ENCODE measurements around the gene SHKBP1.
A peak's percentile ranks its signal among the peaks of the same experiment; 100 is the strongest.

Gene SHKBP1

GRCh38 chr19:40599902-40600569, 23.4 kb downstream of the SHKBP1 start:
- H3K4me3 Mint-ChIP-seq: peak overlapping the region; percentile 73
- H3K36me3 Mint-ChIP-seq: no peaks in the 10 kb centered on the region
- H3K4me1 Mint-ChIP-seq (ENCODE audit: low read depth): peaks cover 46% of the 10 kb centered on the region
- peaks cover 14% of the 10 kb centered on the region for H3K27me3 Mint-ChIP-seq
- H3K9me3 Mint-ChIP-seq (ENCODE audit: low read depth): no peaks in the 10 kb centered on the region
- H3K27ac Mint-ChIP-seq: no peak overlapping the region

DNA sequence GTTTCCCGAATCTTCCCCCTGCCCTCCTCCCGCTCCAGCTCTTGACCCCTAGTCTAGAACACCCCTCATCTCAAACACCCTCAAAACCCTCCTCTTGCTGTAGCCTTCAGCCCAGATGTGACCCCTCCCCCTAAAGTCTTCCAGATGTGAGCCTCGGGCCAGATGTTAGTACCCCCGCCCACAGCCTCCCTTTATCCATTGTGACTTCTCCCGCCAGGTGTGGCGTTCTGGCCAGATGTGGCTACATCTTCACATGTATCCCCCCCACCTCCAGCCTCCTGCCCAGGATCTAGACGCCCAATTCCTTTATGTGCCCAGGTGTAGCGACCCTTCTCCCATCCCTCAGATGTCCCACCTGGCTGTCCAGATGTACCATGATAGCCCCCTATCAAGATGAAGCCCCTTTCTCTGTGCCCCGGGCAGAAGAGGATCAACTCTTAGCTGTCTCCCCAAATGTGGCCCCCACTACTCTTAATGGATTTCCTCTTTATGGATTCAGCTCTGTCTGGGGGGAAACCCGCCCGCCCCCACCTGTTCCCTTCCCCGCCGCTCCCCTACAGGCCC, 24.0 kb downstream of the SHKBP1 start:
- Mint-ChIP-seq H3K27ac (no peak overlapping the region), H3K4me3 (peak overlapping the region; percentile 73), H3K9me3 (ENCODE audit: low read depth) (no peaks in the 10 kb centered on the region), H3K36me3 (no peaks in the 10 kb centered on the region), H3K4me1 (ENCODE audit: low read depth) (peaks cover 49% of the 10 kb centered on the region), H3K27me3 (peaks cover 14% of the 10 kb centered on the region)

- Mint-ChIP-seq H3K4me3 (peak within 1 kb of the TSS; percentile 74), H3K36me3 (no peaks in the 10 kb centered on the region), H3K4me1 (ENCODE audit: low read depth) (peaks cover 54% of the 10 kb centered on the region), H3K27me3 (peaks cover 14% of the 10 kb centered on the region), H3K9me3 (ENCODE audit: low read depth) (no peaks in the 10 kb centered on the region), H3K27ac (no peak within 1 kb of the TSS)
Observed at GRCh38 chr19:40601134-40601974, 24.7 kb downstream of the SHKBP1 start, which contains the start of gene LTBP4. TSS of gene LTBP4 (plus strand) at chr19:40601369. CDS start at chr19:40601388, 19 bp downstream.

DNA sequence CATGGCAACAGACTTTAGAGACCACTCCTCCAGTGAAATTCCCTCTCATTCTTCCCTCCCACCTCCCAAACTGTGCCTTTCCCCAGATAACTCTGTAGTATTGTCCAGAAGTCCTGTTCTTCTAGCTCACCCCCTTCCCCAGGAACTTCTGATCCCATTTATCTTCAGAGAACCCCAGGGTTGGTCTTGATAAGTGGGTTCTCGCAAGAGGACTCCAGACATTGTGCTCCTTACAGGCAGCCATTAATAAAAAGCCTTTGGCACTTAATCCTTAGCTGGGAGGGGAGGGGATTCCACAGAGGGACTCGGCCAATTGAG, 26.4 kb downstream of the SHKBP1 start:
- Mint-ChIP-seq H3K9me3 (ENCODE audit: low read depth) (no peaks in the 10 kb centered on the region), H3K27ac (no peak overlapping the region), H3K4me3 (peak overlapping the region; percentile 43), H3K36me3 (no peaks in the 10 kb centered on the region), H3K4me1 (ENCODE audit: low read depth) (peaks cover 55% of the 10 kb centered on the region), H3K27me3 (peaks cover 10% of the 10 kb centered on the region)

DNA sequence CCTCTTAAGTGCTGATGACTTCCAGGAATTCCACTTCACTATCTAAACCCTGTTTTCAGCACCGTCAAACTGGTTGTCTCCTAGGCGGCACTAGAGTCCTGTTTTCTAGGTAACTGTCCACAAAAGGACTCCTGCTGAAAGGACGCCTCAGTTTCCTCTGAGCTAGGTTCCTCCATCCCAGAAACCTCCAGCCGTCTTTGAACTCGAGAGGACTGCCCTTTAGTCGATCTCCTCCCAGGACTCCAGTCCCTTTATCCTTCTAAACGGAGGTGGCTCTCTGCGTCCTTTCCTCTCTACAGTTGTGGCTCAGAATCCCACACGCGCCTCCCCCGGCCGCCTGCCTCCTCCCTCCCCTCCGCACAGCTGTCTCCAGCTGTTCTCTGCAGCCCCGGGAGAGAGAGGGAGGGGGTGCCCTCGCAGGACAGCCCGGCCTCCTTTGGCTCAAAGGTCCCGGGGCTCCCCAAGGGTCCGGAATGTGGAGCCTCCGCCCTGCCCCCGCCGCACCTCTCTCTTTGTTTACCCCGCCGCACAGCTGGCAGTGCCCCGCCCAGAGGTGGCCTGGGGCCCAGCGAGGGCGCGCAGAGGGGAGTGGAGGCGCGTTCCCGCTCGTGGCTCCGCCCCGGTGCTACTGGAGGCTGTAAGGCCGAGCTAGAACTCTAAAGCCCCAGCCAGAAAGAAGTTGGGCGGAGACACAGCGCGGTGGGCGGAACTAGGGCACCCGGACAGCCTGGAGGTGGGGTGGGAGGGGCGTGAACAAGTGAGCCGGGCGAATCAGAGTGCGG, 26.9 kb downstream of the SHKBP1 start:
- Mint-ChIP-seq H3K4me3 (peak overlapping the region; percentile 83), H3K27me3 (peaks cover 10% of the 10 kb centered on the region), H3K9me3 (ENCODE audit: low read depth) (no peaks in the 10 kb centered on the region), H3K4me1 (ENCODE audit: low read depth) (peaks cover 53% of the 10 kb centered on the region), H3K36me3 (no peaks in the 10 kb centered on the region), H3K27ac (peak overlapping the region; percentile 73)

DNA sequence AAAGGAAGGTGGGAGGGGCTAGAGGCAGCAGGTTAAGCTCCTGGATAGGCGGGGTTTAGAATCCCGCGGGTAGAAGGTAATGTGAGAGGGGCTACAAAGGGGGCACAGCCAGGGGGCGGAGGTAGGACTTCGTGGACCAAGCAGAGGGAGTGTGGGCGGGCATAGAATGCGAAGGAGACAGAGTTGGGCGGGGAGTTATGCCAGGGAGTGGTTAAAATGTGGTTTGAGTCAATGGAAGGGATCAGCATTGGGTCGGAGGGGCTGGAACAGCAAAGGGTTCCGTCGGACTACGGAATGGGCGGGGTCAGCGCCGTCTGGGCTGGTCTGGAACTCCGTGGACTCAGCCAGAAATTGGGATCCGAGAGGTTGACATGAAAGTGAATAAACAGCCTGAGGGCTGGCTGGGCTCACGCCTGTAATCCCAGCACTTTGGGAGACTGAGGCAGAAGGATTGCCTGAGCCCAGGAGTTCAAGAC, 27.5 kb downstream of the SHKBP1 start:
- Mint-ChIP-seq H3K4me1 (ENCODE audit: low read depth) (peaks cover 54% of the 10 kb centered on the region), H3K36me3 (no peaks in the 10 kb centered on the region), H3K4me3 (peak overlapping the region; percentile 83), H3K27ac (peak overlapping the region; percentile 73), H3K27me3 (peaks cover 7% of the 10 kb centered on the region), H3K9me3 (ENCODE audit: low read depth) (no peaks in the 10 kb centered on the region)

DNA sequence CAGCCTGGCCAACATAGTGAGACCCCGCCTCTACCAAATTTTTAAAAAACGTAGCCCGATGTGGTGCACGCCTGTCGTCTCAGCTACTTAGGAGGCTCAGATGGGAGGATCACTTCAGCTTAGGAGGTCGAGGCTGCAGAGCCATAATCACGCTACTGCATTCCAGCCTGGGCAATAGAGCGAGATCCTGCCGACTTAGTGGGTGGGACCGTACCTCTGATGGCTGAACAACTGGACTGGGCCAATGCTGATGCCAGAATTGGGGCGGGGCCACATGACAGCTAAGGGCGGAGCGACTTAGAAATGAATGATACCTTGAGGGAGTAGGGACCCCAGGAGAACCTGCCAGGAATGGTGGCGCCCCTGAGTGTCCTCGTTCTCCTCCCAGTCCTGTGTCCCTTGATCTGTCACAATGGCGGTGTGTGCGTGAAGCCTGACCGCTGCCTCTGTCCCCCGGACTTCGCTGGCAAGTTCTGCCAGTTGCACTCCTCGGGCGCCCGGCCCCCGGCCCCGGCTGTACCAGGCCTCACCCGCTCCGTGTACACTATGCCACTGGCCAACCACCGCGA, 28.1 kb downstream of the SHKBP1 start:
- H3K4me3 Mint-ChIP-seq: peak overlapping the region; percentile 83
- H3K27me3 Mint-ChIP-seq: peaks cover 4% of the 10 kb centered on the region
- H3K27ac Mint-ChIP-seq: peak overlapping the region; percentile 86
- H3K4me1 Mint-ChIP-seq (ENCODE audit: low read depth): peaks cover 49% of the 10 kb centered on the region
- no peaks in the 10 kb centered on the region for H3K36me3 Mint-ChIP-seq
- H3K9me3 Mint-ChIP-seq (ENCODE audit: low read depth): no peaks in the 10 kb centered on the region

DNA sequence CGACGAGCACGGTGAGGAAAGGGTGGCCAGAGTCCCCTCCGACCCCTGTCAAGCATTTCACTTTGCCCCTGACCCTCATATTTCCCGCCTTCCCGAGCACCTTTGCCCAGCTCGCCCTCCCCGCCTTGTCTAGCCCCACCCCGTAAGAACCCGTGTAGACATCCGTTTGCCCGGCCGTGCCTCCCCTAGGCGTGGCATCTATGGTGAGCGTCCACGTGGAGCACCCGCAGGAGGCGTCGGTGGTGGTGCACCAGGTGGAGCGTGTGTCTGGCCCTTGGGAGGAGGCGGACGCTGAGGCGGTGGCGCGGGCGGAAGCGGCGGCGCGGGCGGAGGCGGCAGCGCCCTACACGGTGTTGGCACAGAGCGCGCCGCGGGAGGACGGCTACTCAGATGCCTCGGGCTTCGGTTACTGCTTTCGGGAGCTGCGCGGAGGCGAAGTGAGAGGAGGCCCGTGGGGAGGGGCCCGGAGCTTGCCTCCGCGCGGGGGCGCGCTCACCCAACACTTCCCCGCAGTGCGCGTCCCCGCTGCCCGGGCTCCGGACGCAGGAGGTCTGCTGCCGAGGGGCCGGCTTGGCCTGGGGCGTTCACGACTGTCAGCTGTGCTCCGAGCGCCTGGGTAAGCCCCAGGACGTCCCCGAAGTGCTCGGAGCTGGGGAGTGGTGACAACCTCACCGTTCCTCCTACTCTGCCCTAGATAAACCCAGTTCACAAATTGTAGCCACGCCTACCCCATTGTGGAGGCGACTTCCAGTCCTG, 28.7 kb downstream of the SHKBP1 start:
- Mint-ChIP-seq H3K4me3 (peak overlapping the region; percentile 87), H3K27me3 (peaks cover 4% of the 10 kb centered on the region), H3K4me1 (ENCODE audit: low read depth) (peaks cover 52% of the 10 kb centered on the region), H3K9me3 (ENCODE audit: low read depth) (no peaks in the 10 kb centered on the region), H3K36me3 (no peaks in the 10 kb centered on the region), H3K27ac (peak overlapping the region; percentile 86)

DNA sequence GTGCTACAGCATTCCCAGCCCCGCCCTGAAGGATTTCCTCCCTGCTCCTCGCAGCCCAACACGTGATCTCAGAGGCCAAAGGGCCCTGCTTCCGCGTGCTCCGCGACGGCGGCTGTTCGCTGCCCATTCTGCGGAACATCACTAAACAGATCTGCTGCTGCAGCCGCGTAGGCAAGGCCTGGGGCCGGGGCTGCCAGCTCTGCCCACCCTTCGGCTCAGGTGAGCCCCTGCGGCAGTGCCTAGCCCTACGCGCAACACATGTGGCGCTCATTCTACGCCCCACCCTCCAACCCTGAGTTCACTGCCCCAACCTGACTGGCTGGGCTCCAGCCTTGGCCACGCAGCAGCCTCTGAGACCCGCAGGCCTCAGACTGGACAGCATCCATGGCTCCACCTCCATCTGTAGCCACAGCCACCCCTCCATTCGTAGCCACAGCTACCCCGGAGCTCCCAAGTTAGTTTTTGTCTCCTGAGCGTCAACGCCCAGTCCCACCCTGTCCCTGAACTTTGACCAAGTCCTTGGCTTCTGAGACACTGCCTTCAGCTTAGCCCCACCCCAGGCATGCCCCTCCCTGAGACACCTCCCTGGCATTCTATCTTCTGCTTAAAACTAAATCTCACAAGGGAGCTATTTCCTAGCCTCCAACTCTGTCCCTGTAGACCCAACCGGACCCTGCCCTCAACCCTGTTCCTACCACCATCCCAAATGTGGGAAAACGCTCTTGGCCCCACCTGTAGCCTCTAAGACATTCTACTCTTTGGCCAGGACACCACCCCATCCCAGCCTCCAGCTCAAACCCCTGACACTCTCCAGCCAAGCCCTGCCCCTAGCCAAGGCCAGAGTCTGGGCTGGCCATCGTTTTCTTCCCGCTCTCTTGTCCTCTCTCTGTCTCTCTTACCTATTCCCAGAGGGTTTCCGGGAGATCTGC, 30.9 kb downstream of the SHKBP1 start:
- Mint-ChIP-seq H3K9me3 (ENCODE audit: low read depth) (no peaks in the 10 kb centered on the region), H3K36me3 (no peaks in the 10 kb centered on the region), H3K27ac (peak overlapping the region; percentile 59), H3K4me3 (peak overlapping the region; percentile 68), H3K27me3 (no peaks in the 10 kb centered on the region), H3K4me1 (ENCODE audit: low read depth) (peaks cover 55% of the 10 kb centered on the region)

- no peak overlapping the region for H3K27ac Mint-ChIP-seq
Observed at GRCh38 chr19:40608240-40608621, 31.6 kb downstream of the SHKBP1 start.

DNA sequence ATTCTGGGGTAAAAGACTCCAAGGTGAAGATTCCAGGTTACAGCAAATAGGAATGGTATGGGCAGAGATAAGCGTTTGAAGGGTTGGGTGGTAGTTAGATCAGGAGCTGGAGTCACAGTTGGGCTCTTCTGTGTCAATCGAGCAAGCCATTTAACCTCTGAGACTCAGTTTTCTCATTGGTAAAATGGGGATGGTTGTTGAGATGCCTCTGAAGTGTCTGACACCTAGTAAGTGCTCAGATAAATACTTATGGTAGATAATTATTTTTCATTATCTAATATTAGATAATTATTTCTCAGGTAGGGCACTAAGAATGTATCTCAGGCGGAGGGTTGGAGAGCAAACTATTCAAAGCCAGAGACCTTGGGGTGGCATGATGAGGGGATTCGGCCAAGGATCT, 32.3 kb downstream of the SHKBP1 start:
- no peaks in the 10 kb centered on the region for H3K36me3 Mint-ChIP-seq
- H3K27me3 Mint-ChIP-seq: no peaks in the 10 kb centered on the region
- peak overlapping the region; percentile 71 for H3K27ac Mint-ChIP-seq
- H3K9me3 Mint-ChIP-seq (ENCODE audit: low read depth): no peaks in the 10 kb centered on the region
- H3K4me1 Mint-ChIP-seq (ENCODE audit: low read depth): peaks cover 58% of the 10 kb centered on the region
- H3K4me3 Mint-ChIP-seq: peak overlapping the region; percentile 89

More at GRCh38 chr19:40608240-40608621, 31.6 kb downstream of the SHKBP1 start:
- no peaks in the 10 kb centered on the region for H3K27me3 Mint-ChIP-seq
- H3K9me3 Mint-ChIP-seq (ENCODE audit: low read depth): no peaks in the 10 kb centered on the region
- no peaks in the 10 kb centered on the region for H3K36me3 Mint-ChIP-seq
- peaks cover 57% of the 10 kb centered on the region for H3K4me1 Mint-ChIP-seq (ENCODE audit: low read depth)
- peak overlapping the region; percentile 68 for H3K4me3 Mint-ChIP-seq

DNA sequence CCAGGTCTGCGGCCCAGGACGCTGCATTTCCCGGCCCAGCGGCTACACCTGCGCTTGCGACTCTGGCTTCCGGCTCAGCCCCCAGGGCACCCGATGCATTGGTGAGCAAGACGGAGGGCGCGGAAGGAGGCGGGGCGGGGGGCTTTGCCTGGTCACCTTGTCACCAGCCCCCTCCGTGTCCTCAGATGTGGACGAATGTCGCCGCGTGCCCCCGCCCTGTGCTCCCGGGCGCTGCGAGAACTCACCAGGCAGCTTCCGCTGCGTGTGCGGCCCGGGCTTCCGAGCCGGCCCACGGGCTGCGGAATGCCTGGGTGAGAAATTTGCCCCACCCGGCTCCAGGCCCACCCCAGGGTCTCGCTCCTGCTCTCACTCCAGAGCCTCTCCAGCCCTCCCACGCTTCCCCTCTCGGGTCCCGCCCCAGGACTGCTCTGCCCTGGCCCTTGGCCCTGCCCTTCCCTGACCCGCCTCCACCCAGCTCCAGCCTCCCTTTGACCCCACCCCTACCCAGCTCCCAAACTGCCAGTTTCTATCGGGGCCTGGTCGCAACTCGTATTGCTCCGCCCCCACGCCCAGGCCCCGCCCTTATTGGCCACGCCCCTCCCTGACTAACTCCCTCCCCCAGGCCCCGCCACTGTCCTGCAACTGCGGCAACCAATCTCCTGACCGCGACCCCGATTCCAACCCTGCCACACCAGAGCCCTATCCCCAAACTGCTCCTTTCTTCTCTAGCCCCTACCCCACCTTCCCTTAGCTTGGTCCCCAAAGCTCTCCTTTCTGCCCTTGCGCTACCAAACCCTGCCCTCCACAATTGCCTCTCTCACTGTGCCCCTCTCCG, 33.1 kb downstream of the SHKBP1 start:
- H3K9me3 Mint-ChIP-seq (ENCODE audit: low read depth): no peaks in the 10 kb centered on the region
- H3K4me1 Mint-ChIP-seq (ENCODE audit: low read depth): peaks cover 53% of the 10 kb centered on the region
- no peaks in the 10 kb centered on the region for H3K27me3 Mint-ChIP-seq

More for the DNA sequence above, 33.1 kb downstream of the SHKBP1 start:
- no peaks in the 10 kb centered on the region for H3K36me3 Mint-ChIP-seq
- H3K27ac Mint-ChIP-seq: peak overlapping the region; percentile 96
- H3K4me3 Mint-ChIP-seq: peak overlapping the region; percentile 89

All from activated naive CD8-positive, alpha-beta T cell (primary cell).